ENCODE results near the gene DHX34.

- TF ChIP-seq CTCF (IDR thresholded peaks at IDR 0.05): no peak
- TF ChIP-seq JUND (IDR thresholded peaks at IDR 0.05): no peak
- no peak for TF ChIP-seq USF1 (IDR thresholded peaks at IDR 0.05; ENCODE audit: borderline replicate concordance, low read depth)
- TF ChIP-seq ZBTB33 (IDR thresholded peaks at IDR 0.05; ENCODE audit: borderline replicate concordance, low read depth): no peak
- no peak for TF ChIP-seq TAF1 (IDR thresholded peaks at IDR 0.05; ENCODE audit: borderline replicate concordance, low read depth, low read length)
- no peak for TF ChIP-seq FOXM1 (IDR thresholded peaks at IDR 0.05; ENCODE audit: low read depth)
These were observed 59.2 kb downstream of the DHX34 start for GRCh38 chr19:47408156-47408938.
